HepG2 (cell line): ENCODE measurements around the gene BOD1.
A peak's percentile ranks its signal among the peaks of the same experiment; 100 is the strongest.

Experiments
- KAT7 ChIP-seq: IDR thresholded peaks from 2 replicates; pipeline ENCODE4 v1.6.1; 2018; ENCODE audit warnings: borderline replicate concordance, missing compliant biosample characterization
- MEF2D ChIP-seq: sonication (generic); formaldehyde crosslinking; IDR thresholded peaks from 2 replicates; pipeline ENCODE4 v1.5.1; 2020; ENCODE audit warnings: mild to moderate bottlenecking, missing genetic modification reagents
- NFYB ChIP-seq: sonication (generic); formaldehyde crosslinking; IDR thresholded peaks from 2 replicates; pipeline ENCODE4 v1.4.0; 2020; ENCODE audit warnings: missing genetic modification reagents
- SIN3A ChIP-seq: IDR thresholded peaks from 2 replicates; pipeline ENCODE4 v1.6.1; 2011; ENCODE audit warnings: low read depth, mild to moderate bottlenecking, control low read depth, low read length, borderline replicate concordance
- SMC3 ChIP-seq: IDR thresholded peaks from 2 replicates; pipeline ENCODE4 v1.6.1; 2011; ENCODE audit warnings: low read length, improper control_type of control experiment
- TP53 ChIP-seq: sonication (generic); formaldehyde crosslinking; conservative IDR thresholded peaks from 2 replicates; pipeline ENCODE4 v1.4.0; 2020; ENCODE audit warnings: missing genetic modification reagents
- XRCC5 ChIP-seq: fragments of 200-400 bp; formaldehyde crosslinking; optimal IDR thresholded peaks from 2 replicates; pipeline ENCODE3; 2017; ENCODE audit warnings: mild to moderate bottlenecking, low read length
- ZFP41 ChIP-seq: sonication (generic); formaldehyde crosslinking; IDR thresholded peaks from 2 replicates; pipeline ENCODE4 v1.4.0; 2020; ENCODE audit warnings: mild to moderate bottlenecking, missing genetic modification reagents, borderline replicate concordance

- TF ChIP-seq MEF2D (CRISPR knock-in tag) = no peak
- TF ChIP-seq ZFP41 (CRISPR knock-in tag) = no peak
- no peak for TF ChIP-seq SMC3
- TF ChIP-seq NFYB = no peak
- TF ChIP-seq SIN3A = peak; percentile 70
- TF ChIP-seq KAT7 (CRISPR knock-in tag) = no peak
- no peak for TF ChIP-seq TP53 (CRISPR knock-in tag)
- TF ChIP-seq XRCC5 = peak; percentile 58
Observed at GRCh38 chr5:173615884-173616576, 420 bp downstream of the BOD1 start.
